Smooth muscle cell (in vitro differentiated cells): ENCODE data around the gene TMEM163. TPM values are rescaled to one million over a fixed set of nuclear protein-coding genes. Genes with fewer than 3 reads are reported as not detected.
A peak's percentile ranks its signal among the peaks of the same experiment; 100 is the strongest.
"Not testable (repeated sequence)": the region's sequence is repeated elsewhere in the genome, so short reads cannot be mapped to it uniquely, and the experiment has no call there.

Experiments
- DNase-seq: peaks from one replicate; lab custom pipeline; 2025; ENCODE audit not compliant: unreplicated experiment; lab: John Stamatoyannopoulos, UW
- H2AFZ ChIP-seq: fragments of 200-600 bp; sonication (generic); 2 replicates; pipeline ENCODE4 v1.6.0; 2016; ENCODE audit warnings: antibody characterized with exemption, low read depth, mild to moderate bottlenecking
- H3F3A ChIP-seq: fragments of 200-600 bp; sonication (generic); 2 replicates; pipeline ENCODE4 v1.6.0; 2017; ENCODE audit warnings: antibody characterized with exemption, low read depth
- H3K27ac ChIP-seq: fragments of 200-600 bp; sonication (generic); 2 replicates; pipeline ENCODE4 v1.5.1; 2016; ENCODE audit warnings: low read depth, mild to moderate bottlenecking
- H3K27me3 ChIP-seq: fragments of 200-600 bp; sonication (generic); 2 replicates; pipeline ENCODE4 v1.6.1; 2016; ENCODE audit warnings: low read depth, mild to moderate bottlenecking
- H3K36me3 ChIP-seq: fragments of 200-600 bp; sonication (generic); 2 replicates; pipeline ENCODE4 v1.5.1; 2016; ENCODE audit warnings: low read depth
- H3K4me1 ChIP-seq: fragments of 200-600 bp; sonication (generic); 2 replicates; pipeline ENCODE4 v1.5.1; 2016; ENCODE audit warnings: low read depth
- H3K4me2 ChIP-seq: fragments of 200-600 bp; sonication (generic); 2 replicates; pipeline ENCODE4 v1.6.0; 2016; ENCODE audit warnings: mild to moderate bottlenecking
- H3K4me3 ChIP-seq: fragments of 200-600 bp; sonication (generic); 2 replicates; pipeline ENCODE4 v1.5.1; 2016; ENCODE audit warnings: mild to moderate bottlenecking
- H3K79me2 ChIP-seq: fragments of 200-600 bp; sonication (generic); 2 replicates; pipeline ENCODE4 v1.6.0; 2016; ENCODE audit warnings: low read depth, mild to moderate bottlenecking
- H3K9ac ChIP-seq: fragments of 200-600 bp; sonication (generic); 2 replicates; pipeline ENCODE4 v1.6.0; 2016; ENCODE audit warnings: low read depth
- H3K9me3 ChIP-seq: fragments of 200-600 bp; sonication (generic); replicated peaks from 2 replicates; pipeline ENCODE4 v1.5.1; 2016; ENCODE audit warnings: low read depth
- H4K20me1 ChIP-seq: fragments of 200-600 bp; sonication (generic); 2 replicates; pipeline ENCODE4 v1.6.0; 2016; ENCODE audit warnings: low read depth
- WGBS: methylation state at CpG from one replicate; pipeline ENCODE4 v1.1.7; 2016; ENCODE audit warnings: low lambda C conversion rate; 5-methylcytosine and 5-hydroxymethylcytosine counted together
- polyA plus RNA-seq: library from polyadenylated mRNA; unstranded; fragments of >200 nt; fragmentation: Nextera tagmentation; extraction: Ambion mirVana; gene quantifications from 2 replicates; pipeline ENCODE4 v1.2.1, GENCODE V29; 2016
- total RNA-seq: library from RNA; depleted of rRNA; stranded (reverse); fragments of >200 nt; gene quantifications from 2 replicates; pipeline ENCODE4 v1.2.3, GENCODE V29; 2014
- TF ChIP-seq, protein P1 (sequence below): fragments of 200-600 bp; sonication (generic); IDR thresholded peaks from 2 replicates; pipeline ENCODE4 v1.5.1; 2017; ENCODE audit warnings: borderline replicate concordance, mild to moderate bottlenecking, antibody characterized with exemption; ENCODE audit not compliant: insufficient read depth, poor library complexity, severe bottlenecking

The TMEM163 gene
- total and polyA plus RNA-seq, 2 experiments from 2014 or later, result 0.31 TPM; not detected in 1

DNA sequence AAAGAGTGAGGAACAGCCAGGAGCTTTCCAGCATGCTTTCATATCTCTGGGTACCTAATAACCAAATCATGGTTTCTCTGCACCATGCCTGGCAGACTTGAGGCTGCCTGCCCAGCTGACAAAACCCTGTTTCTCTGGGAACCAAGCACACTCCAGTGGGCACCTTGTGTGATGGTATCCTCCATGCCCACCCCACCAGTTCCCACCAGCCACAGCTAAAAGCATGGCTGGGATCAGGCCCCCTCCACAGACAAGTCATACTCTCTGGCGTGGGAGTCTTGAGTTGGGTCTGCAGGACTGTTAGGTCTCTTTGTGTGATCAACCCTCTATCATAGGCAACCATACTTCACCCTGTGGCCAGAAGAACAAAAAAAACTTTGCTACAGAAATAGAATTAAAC, 56.0 kb downstream of the TMEM163 start:
- H3K9ac ChIP-seq, result no peak overlapping the region
- WGBS, result 96% methylated on average over 1 of the region's 1 CpG
- H3K27ac ChIP-seq, result no peak overlapping the region
- no peaks in the 10 kb centered on the region for H3K79me2 ChIP-seq
- TF ChIP-seq, protein P1, sequence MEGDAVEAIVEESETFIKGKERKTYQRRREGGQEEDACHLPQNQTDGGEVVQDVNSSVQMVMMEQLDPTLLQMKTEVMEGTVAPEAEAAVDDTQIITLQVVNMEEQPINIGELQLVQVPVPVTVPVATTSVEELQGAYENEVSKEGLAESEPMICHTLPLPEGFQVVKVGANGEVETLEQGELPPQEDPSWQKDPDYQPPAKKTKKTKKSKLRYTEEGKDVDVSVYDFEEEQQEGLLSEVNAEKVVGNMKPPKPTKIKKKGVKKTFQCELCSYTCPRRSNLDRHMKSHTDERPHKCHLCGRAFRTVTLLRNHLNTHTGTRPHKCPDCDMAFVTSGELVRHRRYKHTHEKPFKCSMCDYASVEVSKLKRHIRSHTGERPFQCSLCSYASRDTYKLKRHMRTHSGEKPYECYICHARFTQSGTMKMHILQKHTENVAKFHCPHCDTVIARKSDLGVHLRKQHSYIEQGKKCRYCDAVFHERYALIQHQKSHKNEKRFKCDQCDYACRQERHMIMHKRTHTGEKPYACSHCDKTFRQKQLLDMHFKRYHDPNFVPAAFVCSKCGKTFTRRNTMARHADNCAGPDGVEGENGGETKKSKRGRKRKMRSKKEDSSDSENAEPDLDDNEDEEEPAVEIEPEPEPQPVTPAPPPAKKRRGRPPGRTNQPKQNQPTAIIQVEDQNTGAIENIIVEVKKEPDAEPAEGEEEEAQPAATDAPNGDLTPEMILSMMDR, result no peak
- H3K27me3 ChIP-seq, result peaks cover 37% of the 10 kb centered on the region
- no peaks in the 10 kb centered on the region for H3K36me3 ChIP-seq
- H3K4me3 ChIP-seq, result no peak overlapping the region
- H3F3A ChIP-seq, result no peaks in the 10 kb centered on the region
- H3K4me1 ChIP-seq, result no peaks in the 10 kb centered on the region
- DNase-seq, result no peak
- H2AFZ ChIP-seq, result no peak overlapping the region
- no peaks in the 10 kb centered on the region for H4K20me1 ChIP-seq
- H3K4me2 ChIP-seq, result no peak overlapping the region
- no peaks in the 10 kb centered on the region for H3K9me3 ChIP-seq

- Histone ChIP-seq H3K27me3 (peaks cover 20% of the 10 kb centered on the region), H3K27ac (no peak overlapping the region), H3K4me1 (no peaks in the 10 kb centered on the region), H3F3A (no peaks in the 10 kb centered on the region), H3K4me3 (no peak overlapping the region), H3K36me3 (no peaks in the 10 kb centered on the region), H3K9ac (no peak overlapping the region), H3K9me3 (no peaks in the 10 kb centered on the region), H2AFZ (no peak overlapping the region), H3K79me2 (no peaks in the 10 kb centered on the region), H4K20me1 (no peaks in the 10 kb centered on the region), H3K4me2 (no peak overlapping the region)
- TF ChIP-seq, protein P1, result no peak
- WGBS, result 85% methylated on average over 7 of the region's 7 CpGs
- no peak for DNase-seq
Measured at GRCh38 chr2:134660626-134661402, 58.0 kb downstream of the TMEM163 start.

GRCh38 chr2:134659724-134660123, 59.1 kb downstream of the TMEM163 start:
- no peaks in the 10 kb centered on the region for H3K79me2 ChIP-seq
- H3K4me1 ChIP-seq, result no peaks in the 10 kb centered on the region
- no peak overlapping the region for H2AFZ ChIP-seq
- H3K9ac ChIP-seq, result no peak overlapping the region
- 94% methylated on average over 2 of the region's 2 CpGs for WGBS
- DNase-seq, result no peak
- no peaks in the 10 kb centered on the region for H4K20me1 ChIP-seq
- no peak overlapping the region for H3K27ac ChIP-seq
- H3K4me3 ChIP-seq, result no peak overlapping the region
- no peaks in the 10 kb centered on the region for H3K36me3 ChIP-seq
- no peaks in the 10 kb centered on the region for H3F3A ChIP-seq
- H3K27me3 ChIP-seq, result peaks cover 16% of the 10 kb centered on the region
- no peak overlapping the region for H3K4me2 ChIP-seq
- H3K9me3 ChIP-seq, result no peaks in the 10 kb centered on the region
- TF ChIP-seq, protein P1, result no peak

DNA sequence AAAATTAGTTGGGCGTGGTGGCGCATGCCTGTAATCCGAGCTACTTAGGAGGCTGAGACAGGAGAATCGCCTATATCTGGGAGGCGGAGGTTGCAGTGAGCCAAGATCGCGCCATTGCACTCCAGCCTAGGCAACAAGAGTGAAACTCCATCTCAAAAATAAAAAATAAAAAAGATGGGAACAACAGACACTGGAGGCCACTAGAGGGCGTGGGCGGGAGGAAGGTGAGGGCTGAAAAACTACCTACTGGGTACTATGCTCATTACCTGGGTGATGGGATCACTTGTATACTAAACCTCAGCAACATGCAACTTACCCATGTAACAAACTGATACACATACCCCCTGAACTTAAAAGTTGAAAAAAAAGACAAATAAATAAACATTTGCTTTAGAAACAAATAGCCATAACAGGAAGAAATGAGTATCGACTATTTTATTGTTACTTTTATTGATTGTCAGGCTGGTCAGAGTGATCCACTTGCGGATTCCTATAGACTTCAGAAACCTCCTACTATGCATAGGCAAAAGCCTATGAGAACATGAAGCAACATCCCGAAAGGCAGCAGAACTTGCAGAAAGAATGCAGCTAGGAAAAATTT, 61.0 kb downstream of the TMEM163 start:
- Histone ChIP-seq H3K4me2 (no peak overlapping the region), H2AFZ (no peak overlapping the region), H3K79me2 (no peaks in the 10 kb centered on the region), H3F3A (no peaks in the 10 kb centered on the region), H3K9me3 (no peaks in the 10 kb centered on the region), H3K4me1 (no peaks in the 10 kb centered on the region), H4K20me1 (no peaks in the 10 kb centered on the region), H3K36me3 (no peaks in the 10 kb centered on the region), H3K27me3 (peaks cover 2% of the 10 kb centered on the region), H3K9ac (no peak overlapping the region), H3K4me3 (no peak overlapping the region), H3K27ac (no peak overlapping the region)
- TF ChIP-seq, protein P1, result peak; percentile 47
- no peak for DNase-seq
- WGBS, result 71% methylated on average over 12 of the region's 12 CpGs

DNA sequence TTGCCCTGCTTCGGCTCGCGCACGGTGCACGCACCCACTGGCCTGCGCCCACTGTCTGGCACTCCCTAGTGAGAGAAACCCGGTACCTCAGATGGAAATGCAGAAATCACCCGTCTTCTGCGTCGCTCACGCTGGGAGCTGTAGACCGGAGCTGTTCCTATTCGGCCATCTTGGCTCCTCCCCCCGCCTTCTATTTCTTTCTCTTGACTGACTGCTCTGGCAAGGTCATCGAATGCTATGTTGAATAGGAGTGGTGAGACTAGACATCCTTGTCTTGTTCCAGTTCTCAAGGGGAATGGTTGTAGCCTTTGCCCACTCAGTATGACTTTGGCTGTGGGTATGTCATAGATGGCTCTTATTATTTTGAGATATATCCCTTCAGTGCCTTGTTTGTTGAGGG, 62.4 kb downstream of the TMEM163 start:
- not testable (repeated sequence) for H3K9me3 ChIP-seq, H3K36me3 ChIP-seq, H4K20me1 ChIP-seq, H3K4me1 ChIP-seq, H3F3A ChIP-seq, H3K27me3 ChIP-seq, H3K79me2 ChIP-seq, H3K27ac ChIP-seq, H3K4me2 ChIP-seq, H3K9ac ChIP-seq, DNase-seq, H3K4me3 ChIP-seq, H2AFZ ChIP-seq
- 78% methylated on average over 8 of the region's 15 CpGs for WGBS
